Thoracic aorta (tissue), 2 donors: ENCODE data around the gene MEG3. TPM values are rescaled to one million over a fixed set of nuclear protein-coding genes. Genes with fewer than 3 reads are reported as not detected.

Source experiments
- ATAC-seq: fragments of 150-250 bp; one replicate; pipeline ENCODE4 v1.8.0; 2017; ENCODE audit warnings: low read depth; ENCODE audit not compliant: insufficient number of reproducible peaks, low FRiP score
- DNase-seq: peaks from one replicate; pipeline ENCODE4 v3.0.0-alpha.2; 2020; ENCODE audit warnings: low spot score
- H3K27ac ChIP-seq, 2 donors: fragments of 200-600 bp; sonication (generic); 1 replicate in 1 of 2; 2 replicates in 1 of 2; pipeline ENCODE4 v1.5.1; 2016; ENCODE audit warnings: mild to moderate bottlenecking in 2 of 2, moderate library complexity in 2 of 2
- H3K27me3 ChIP-seq: fragments of 200-600 bp; sonication (generic); replicated peaks from 2 replicates; pipeline ENCODE4 v1.6.0; 2016; ENCODE audit warnings: mild to moderate bottlenecking; ENCODE audit not compliant: insufficient read depth
- H3K36me3 ChIP-seq: fragments of 200-600 bp; sonication (generic); one replicate; pipeline ENCODE4 v1.5.1; 2016
- H3K4me1 ChIP-seq, 2 donors: fragments of 200-600 bp; sonication (generic); 1 replicate in 1 of 2; 2 replicates in 1 of 2; pipeline versions ENCODE4 v1.5.1 to v1.6.0; 2016; ENCODE audit warnings: low read depth in 2 of 2, mild to moderate bottlenecking in 1 of 2; ENCODE audit not compliant: control insufficient read depth in 1 of 2
- H3K4me3 ChIP-seq: fragments of 200-600 bp; sonication (generic); 2 replicates; pipeline ENCODE4 v1.5.1; 2016; ENCODE audit warnings: mild to moderate bottlenecking
- H3K9me3 ChIP-seq: fragments of 200-600 bp; sonication (generic); 2 replicates; pipeline ENCODE4 v1.5.1; 2016
- total RNA-seq, 2 donors: library from RNA; depleted of rRNA; stranded (reverse); fragments of >200 nt; gene quantifications; one replicate each; pipeline versions ENCODE4 v1.1.0 to v1.2.3, GENCODE V29; 2016
- TF ChIP-seq, protein P1 (sequence below): fragments of 200-600 bp; sonication (generic); IDR thresholded peaks from one replicate; pipeline ENCODE4 v1.5.1; 2019; ENCODE audit warnings: antibody characterized with exemption

MEG3 gene
- total RNA-seq, 2 donors from 2014 or later, result 127 to 153 TPM

DNA sequence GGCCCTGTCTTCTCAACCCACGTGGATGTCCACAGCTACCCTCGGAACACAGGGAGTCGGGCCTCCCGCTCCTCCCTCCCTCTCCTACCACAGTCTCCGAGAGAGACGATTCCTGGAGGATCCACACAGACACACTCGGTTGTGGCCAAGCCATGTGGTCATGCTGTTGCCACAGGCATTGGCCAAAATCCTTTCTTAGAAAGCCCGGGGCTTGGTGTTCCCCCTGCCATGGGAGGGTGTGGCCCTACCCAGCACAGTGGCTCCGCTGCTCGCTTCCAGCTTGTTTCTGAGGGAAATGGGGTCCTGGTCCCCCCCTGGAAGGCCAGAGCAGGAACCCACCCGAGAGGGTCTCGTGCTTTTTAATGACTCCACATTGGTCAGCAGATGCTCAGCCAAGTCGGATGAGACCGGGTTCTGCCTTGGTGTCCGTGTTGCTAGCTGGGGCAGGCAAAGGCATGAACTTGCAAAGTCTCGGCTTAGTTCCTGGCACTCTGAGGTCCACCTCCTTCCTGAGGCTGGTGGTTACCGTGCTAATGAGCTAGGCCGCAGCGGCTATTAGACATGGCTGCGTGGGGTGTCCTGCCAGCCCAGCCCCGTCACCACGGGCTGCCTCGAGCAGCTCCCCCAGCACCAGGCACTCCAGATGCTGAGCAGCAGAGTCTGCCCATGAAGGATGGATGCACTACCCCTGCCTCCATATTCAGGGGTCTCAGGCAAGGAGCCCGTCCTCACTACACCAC lies 46.8 kb upstream of the MEG3 start:
- Histone ChIP-seq H3K27ac (no peak overlapping the region), H3K27me3 (no peaks in the 10 kb centered on the region), H3K4me1 (no peaks in the 10 kb centered on the region), H3K36me3 (no peaks in the 10 kb centered on the region), H3K4me3 (no peak overlapping the region), H3K9me3 (no peaks in the 10 kb centered on the region)
- TF ChIP-seq, protein P1, sequence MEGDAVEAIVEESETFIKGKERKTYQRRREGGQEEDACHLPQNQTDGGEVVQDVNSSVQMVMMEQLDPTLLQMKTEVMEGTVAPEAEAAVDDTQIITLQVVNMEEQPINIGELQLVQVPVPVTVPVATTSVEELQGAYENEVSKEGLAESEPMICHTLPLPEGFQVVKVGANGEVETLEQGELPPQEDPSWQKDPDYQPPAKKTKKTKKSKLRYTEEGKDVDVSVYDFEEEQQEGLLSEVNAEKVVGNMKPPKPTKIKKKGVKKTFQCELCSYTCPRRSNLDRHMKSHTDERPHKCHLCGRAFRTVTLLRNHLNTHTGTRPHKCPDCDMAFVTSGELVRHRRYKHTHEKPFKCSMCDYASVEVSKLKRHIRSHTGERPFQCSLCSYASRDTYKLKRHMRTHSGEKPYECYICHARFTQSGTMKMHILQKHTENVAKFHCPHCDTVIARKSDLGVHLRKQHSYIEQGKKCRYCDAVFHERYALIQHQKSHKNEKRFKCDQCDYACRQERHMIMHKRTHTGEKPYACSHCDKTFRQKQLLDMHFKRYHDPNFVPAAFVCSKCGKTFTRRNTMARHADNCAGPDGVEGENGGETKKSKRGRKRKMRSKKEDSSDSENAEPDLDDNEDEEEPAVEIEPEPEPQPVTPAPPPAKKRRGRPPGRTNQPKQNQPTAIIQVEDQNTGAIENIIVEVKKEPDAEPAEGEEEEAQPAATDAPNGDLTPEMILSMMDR, result no peak
- DNase-seq, result no peak
- ATAC-seq, result no peak

- Histone ChIP-seq H3K4me3 (no peak overlapping the region), H3K27me3 (no peaks in the 10 kb centered on the region), H3K27ac (no peak overlapping the region), H3K36me3 (no peaks in the 10 kb centered on the region), H3K4me1 (no peaks in the 10 kb centered on the region), H3K9me3 (no peaks in the 10 kb centered on the region)
- TF ChIP-seq, protein P1, result no peak
- DNase-seq, result no peak
- no peak for ATAC-seq
These were observed 46.2 kb upstream of the MEG3 start for GRCh38 chr14:100779691-100780080.

- ATAC-seq, result no peak
- Histone ChIP-seq H3K27ac (no peak overlapping the region), H3K27me3 (no peaks in the 10 kb centered on the region), H3K36me3 (no peaks in the 10 kb centered on the region), H3K4me3 (no peak overlapping the region), H3K9me3 (no peaks in the 10 kb centered on the region), H3K4me1 (no peaks in the 10 kb centered on the region)
- TF ChIP-seq, protein P1, result no peak
- DNase-seq, result no peak
These were observed 45.7 kb upstream of the MEG3 start for GRCh38 chr14:100780246-100780645.

DNA sequence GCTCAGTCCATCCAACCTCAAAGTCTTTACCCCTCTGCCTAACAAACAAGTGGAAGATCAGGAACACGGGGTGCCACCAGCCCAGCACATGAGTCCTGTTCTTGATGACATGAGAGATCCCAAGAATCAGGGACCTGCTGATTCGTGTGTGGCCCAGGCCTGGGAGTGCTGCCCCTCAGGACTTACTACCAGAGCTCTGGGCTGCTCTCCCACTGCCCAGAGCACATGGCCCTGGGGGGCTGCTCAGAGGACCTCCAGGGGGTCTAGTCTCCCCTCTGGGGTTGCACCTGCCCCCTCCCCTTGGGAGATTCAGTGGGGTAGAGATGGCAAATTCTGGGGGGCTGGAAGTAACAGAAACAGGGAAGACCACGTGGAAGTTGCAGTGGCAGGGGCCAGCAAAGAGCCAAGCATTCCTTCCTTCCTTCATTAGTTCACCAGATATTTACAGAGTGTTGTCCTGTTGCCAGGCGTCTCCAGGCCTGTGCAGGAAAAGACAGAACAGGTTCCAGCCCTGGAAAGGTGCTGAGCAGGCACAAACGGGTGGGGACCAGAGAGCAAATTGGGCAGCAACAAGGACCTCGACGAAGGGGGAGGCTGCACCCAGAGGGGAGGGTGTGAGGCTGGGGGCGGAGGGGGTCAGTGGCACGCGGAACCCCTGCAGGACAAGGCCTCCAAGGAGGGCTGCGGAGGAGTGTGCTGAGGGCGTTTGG lies 45.1 kb upstream of the MEG3 start:
- Histone ChIP-seq H3K27ac (no peak overlapping the region), H3K27me3 (no peaks in the 10 kb centered on the region), H3K36me3 (no peaks in the 10 kb centered on the region), H3K4me3 (no peak overlapping the region), H3K4me1 (no peaks in the 10 kb centered on the region), H3K9me3 (no peaks in the 10 kb centered on the region)
- TF ChIP-seq, protein P1, result no peak
- no peak for DNase-seq
- ATAC-seq, result no peak

DNA sequence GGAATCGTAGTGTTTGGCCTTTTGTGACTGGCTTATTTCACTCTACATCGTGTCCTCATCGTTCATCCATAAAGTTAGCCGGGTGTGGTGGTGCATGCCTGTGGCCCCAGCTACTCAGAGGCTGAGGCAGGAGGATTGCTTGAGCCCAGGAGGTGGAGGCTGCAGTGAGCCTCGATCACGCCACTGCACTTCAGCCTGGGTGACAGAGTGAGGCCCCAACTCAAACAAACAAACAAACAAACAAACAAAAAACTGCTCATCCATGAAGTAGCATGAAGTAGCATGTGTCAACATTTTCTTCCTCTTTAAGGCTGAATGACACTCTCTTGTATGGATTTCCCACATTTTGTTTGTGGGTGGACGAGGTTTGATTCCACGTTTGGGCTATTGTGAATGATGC lies 44.0 kb upstream of the MEG3 start:
- TF ChIP-seq, protein P1, result no peak
- Histone ChIP-seq H3K9me3 (no peaks in the 10 kb centered on the region), H3K27me3 (no peaks in the 10 kb centered on the region), H3K4me1 (no peaks in the 10 kb centered on the region), H3K27ac (no peak overlapping the region), H3K4me3 (no peak overlapping the region), H3K36me3 (no peaks in the 10 kb centered on the region)
- no peak for ATAC-seq
- no peak for DNase-seq
